LNCAP (cell line): ENCODE results near the gene MBTPS1.

Experiments used
- CTCF ChIP-seq: fragments of 450-650 bp; IDR thresholded peaks from 2 replicates; pipeline ENCODE4 v1.5.1; 2017; ENCODE audit warnings: mild to moderate bottlenecking

MBTPS1 gene

DNA sequence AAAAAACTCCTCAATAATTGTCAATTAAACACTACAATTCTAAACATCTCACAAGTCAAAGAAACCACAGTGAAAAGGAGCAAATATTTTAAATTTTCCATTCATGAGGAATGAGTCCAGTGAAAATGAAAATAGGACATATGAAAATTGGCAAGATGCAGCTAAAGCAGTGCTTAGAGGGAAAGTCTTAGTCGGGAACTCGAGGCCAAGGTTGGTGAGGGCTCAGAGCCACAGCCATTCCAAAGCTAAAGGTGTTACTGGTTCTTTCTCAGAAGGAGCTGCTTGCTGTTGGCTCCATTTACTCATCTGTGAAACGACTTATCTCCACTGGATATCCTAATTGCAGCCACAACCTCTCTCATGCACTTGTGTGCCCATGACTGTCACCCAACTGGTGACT is 80.6 kb downstream of the MBTPS1 start:
- no peak for TF ChIP-seq CTCF

DNA sequence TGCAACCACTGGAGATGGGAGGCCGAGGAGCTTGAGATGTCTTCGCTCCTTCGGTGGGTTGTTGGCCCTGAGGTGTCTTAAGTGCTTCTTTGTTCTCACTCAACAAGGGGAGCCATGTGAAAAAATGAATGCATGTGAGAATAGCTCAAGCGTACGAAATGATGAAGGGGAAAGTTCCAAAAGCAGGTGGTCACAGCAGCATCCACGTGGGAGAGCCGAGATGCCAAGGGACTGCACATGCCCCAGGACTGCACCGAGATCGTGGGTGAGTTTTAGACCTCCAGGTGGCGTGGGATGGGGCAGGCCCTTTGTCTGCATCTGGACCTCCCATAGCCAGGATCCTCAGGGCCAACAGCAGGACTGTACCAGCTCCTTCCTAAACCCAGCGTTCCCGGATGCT is 82.2 kb downstream of the MBTPS1 start:
- no peak for TF ChIP-seq CTCF

- no peak for TF ChIP-seq CTCF
These were observed 83.2 kb downstream of the MBTPS1 start for GRCh38 chr16:84033251-84034195.

GRCh38 chr16:84032458-84033178 is 84.1 kb downstream of the MBTPS1 start:
- TF ChIP-seq CTCF, result no peak

- TF ChIP-seq CTCF, result no peak
These were observed 85.2 kb downstream of the MBTPS1 start for GRCh38 chr16:84031556-84031955.

DNA sequence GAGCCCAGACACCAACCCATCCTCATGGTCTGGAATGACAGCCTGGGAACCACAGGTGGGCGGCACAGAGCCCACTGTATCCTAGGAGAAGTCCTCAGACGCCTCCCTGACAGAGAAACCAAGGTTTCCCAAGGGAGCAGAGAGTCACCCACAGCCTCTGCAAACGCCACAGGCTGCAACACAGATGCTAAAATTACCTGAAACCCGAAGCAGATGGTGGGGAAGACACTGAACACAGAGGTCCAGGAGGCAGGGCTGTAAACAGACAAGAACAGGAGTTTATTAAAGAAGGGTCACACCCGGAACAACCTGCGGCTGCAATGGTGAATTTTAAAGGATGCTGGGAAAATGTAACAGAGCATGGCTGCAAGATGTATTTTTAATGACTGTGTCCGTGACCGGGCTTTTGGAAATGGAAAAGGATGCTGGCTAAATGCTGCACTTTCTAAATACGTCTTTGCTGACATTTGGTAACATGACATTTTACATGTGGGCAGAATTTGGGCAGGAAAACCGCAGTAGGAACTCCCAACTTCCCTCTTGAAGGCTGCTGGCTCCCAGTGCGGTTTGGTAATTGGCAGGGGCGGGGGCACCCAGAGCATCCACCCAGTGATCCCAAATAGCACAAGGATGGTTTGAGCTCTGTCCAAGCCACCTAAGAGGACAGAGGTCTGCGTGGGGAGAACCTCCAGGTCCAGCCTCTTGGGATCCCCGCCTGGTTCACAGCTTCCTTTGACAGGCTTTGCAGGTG is 87.3 kb downstream of the MBTPS1 start:
- no peak for TF ChIP-seq CTCF

- TF ChIP-seq CTCF, result no peak
These were observed 89.1 kb downstream of the MBTPS1 start for GRCh38 chr16:84027625-84028024.
